Astrocyte (in vitro differentiated cells and primary cell): ENCODE measurements around the gene CERS6. TPM values are rescaled to one million over a fixed set of nuclear protein-coding genes. Genes with fewer than 3 reads are reported as not detected.
"Not testable (repeated sequence)": the region's sequence is repeated elsewhere in the genome, so short reads cannot be mapped to it uniquely, and the experiment has no call there.

Experiments used
- DNase-seq: peaks from one replicate; pipeline ENCODE4 v3.0.0-alpha.2; 2010; ENCODE audit warnings: low read depth
- FAIRE-seq: peaks from 2 replicates; lab custom pipeline; 2011; peaks lifted over from hg19 to GRCh38; lab: Jason Lieb, UNC
- H2AFZ ChIP-seq: 2 replicates; pipeline ENCODE4 v1.6.0; 2012; ENCODE audit warnings: low read depth, low read length, inconsistent platforms
- H3K27ac ChIP-seq: 2 replicates; pipeline ENCODE4 v1.5.1; 2011; ENCODE audit warnings: low read depth, low read length, inconsistent platforms
- H3K27me3 ChIP-seq: 2 replicates; pipeline ENCODE4 v1.6.0; 2011; ENCODE audit warnings: low read length, inconsistent platforms; ENCODE audit not compliant: insufficient read depth
- H3K36me3 ChIP-seq: 2 replicates; pipeline ENCODE4 v1.5.1; 2011; ENCODE audit warnings: low read length, inconsistent platforms; ENCODE audit not compliant: insufficient read depth
- H3K4me1 ChIP-seq: 2 replicates; pipeline ENCODE4 v1.5.1; 2011; ENCODE audit warnings: low read length, inconsistent platforms; ENCODE audit not compliant: insufficient read depth
- H3K4me2 ChIP-seq: 2 replicates; pipeline ENCODE4 v1.6.0; 2012; ENCODE audit warnings: low read length, inconsistent platforms
- H3K4me3 ChIP-seq: 2 replicates; pipeline ENCODE4 v1.5.1; 2011; ENCODE audit warnings: low read depth, mild to moderate bottlenecking, low read length, inconsistent platforms; ENCODE audit not compliant: insufficient read depth
- H3K79me2 ChIP-seq: 2 replicates; pipeline ENCODE4 v1.6.0; 2012; ENCODE audit warnings: mild to moderate bottlenecking, low read length, inconsistent platforms; ENCODE audit not compliant: insufficient read depth
- H3K9ac ChIP-seq: 2 replicates; pipeline ENCODE4 v1.6.0; 2012; ENCODE audit warnings: mild to moderate bottlenecking, low read length, inconsistent platforms
- H3K9me3 ChIP-seq: 2 replicates; pipeline ENCODE4 v1.5.1; 2012; ENCODE audit warnings: low read depth, mild to moderate bottlenecking, low read length, inconsistent platforms; ENCODE audit not compliant: insufficient read depth
- H4K20me1 ChIP-seq: 2 replicates; pipeline ENCODE4 v1.6.0; 2012; ENCODE audit warnings: low read length, inconsistent platforms; ENCODE audit not compliant: insufficient read depth
- H3K27ac Mint-ChIP-seq: one replicate; pipeline ENCODE4 v1.8.0; 2021; ENCODE audit warnings: mild to moderate bottlenecking, mixed read lengths; ENCODE audit not compliant: unreplicated experiment
- H3K27me3 Mint-ChIP-seq: one replicate; pipeline ENCODE4 v1.8.0; 2021; ENCODE audit warnings: low read depth, mixed read lengths; ENCODE audit not compliant: unreplicated experiment
- H3K36me3 Mint-ChIP-seq: one replicate; pipeline ENCODE4 v1.8.0; 2021; ENCODE audit warnings: low read depth, mixed read lengths; ENCODE audit not compliant: unreplicated experiment
- H3K4me1 Mint-ChIP-seq: one replicate; pipeline ENCODE4 v1.8.0; 2021; ENCODE audit warnings: low read depth, mixed read lengths; ENCODE audit not compliant: unreplicated experiment
- H3K4me3 Mint-ChIP-seq: one replicate; pipeline ENCODE4 v1.8.0; 2021; ENCODE audit warnings: mild to moderate bottlenecking, moderate library complexity, mixed read lengths; ENCODE audit not compliant: unreplicated experiment
- H3K9me3 Mint-ChIP-seq: one replicate; pipeline ENCODE4 v1.8.0; 2021; ENCODE audit warnings: mild to moderate bottlenecking, mixed read lengths; ENCODE audit not compliant: unreplicated experiment
- CTCF ChIP-seq: IDR thresholded peaks from 2 replicates; pipeline ENCODE4 v1.5.1; 2011; ENCODE audit warnings: low read depth, mild to moderate bottlenecking, inconsistent platforms, low read length, moderate library complexity; ENCODE audit not compliant: insufficient read depth
- EZH2 ChIP-seq: IDR thresholded peaks from 2 replicates; pipeline ENCODE4 v1.6.1; 2012; ENCODE audit warnings: mild to moderate bottlenecking, low read length, inconsistent platforms; ENCODE audit not compliant: insufficient read depth
- total RNA-seq: library from RNA; stranded (reverse); gene quantifications from 2 replicates; pipeline ENCODE4 v1.2.1, GENCODE V29; 2021

CERS6 gene
- total RNA-seq, 1 donor from 2014 or later, result 23.4 TPM

GRCh38 chr2:168766600-168766999 is 310.5 kb downstream of the CERS6 start:
- Histone ChIP-seq H3K36me3 (no peaks in the 10 kb centered on the region), H3K79me2 (no peaks in the 10 kb centered on the region), H2AFZ (no peak overlapping the region), H4K20me1 (no peaks in the 10 kb centered on the region), H3K4me2 (no peak overlapping the region), H3K4me3 (no peak overlapping the region), H3K27me3 (no peaks in the 10 kb centered on the region), H3K9me3 (no peaks in the 10 kb centered on the region), H3K9ac (no peak overlapping the region), H3K4me1 (no peaks in the 10 kb centered on the region), H3K27ac (no peak overlapping the region)
- FAIRE-seq, result no peak
- no peak for DNase-seq
- Mint-ChIP-seq H3K36me3 (peaks cover 6% of the 10 kb centered on the region), H3K4me3 (no peak overlapping the region), H3K27ac (no peak overlapping the region), H3K4me1 (no peaks in the 10 kb centered on the region), H3K27me3 (no peaks in the 10 kb centered on the region), H3K9me3 (no peaks in the 10 kb centered on the region)
- TF ChIP-seq EZH2 (no peak), CTCF (no peak)

GRCh38 chr2:168767258-168767657 is 311.2 kb downstream of the CERS6 start:
- Histone ChIP-seq H3K36me3 (no peaks in the 10 kb centered on the region), H3K9me3 (no peaks in the 10 kb centered on the region), H3K4me3 (no peak overlapping the region), H3K4me1 (no peaks in the 10 kb centered on the region), H3K79me2 (no peaks in the 10 kb centered on the region), H2AFZ (no peak overlapping the region), H3K4me2 (no peak overlapping the region), H3K27ac (no peak overlapping the region), H3K9ac (no peak overlapping the region), H3K27me3 (no peaks in the 10 kb centered on the region), H4K20me1 (no peaks in the 10 kb centered on the region)
- H3K4me1 Mint-ChIP-seq, result no peaks in the 10 kb centered on the region
- no peaks in the 10 kb centered on the region for H3K9me3 Mint-ChIP-seq
- peak; percentile 69 for FAIRE-seq
- H3K36me3 Mint-ChIP-seq, result peaks cover 6% of the 10 kb centered on the region
- TF ChIP-seq CTCF (no peak), EZH2 (no peak)
- no peak overlapping the region for H3K4me3 Mint-ChIP-seq
- peak; percentile 12 for DNase-seq
- no peaks in the 10 kb centered on the region for H3K27me3 Mint-ChIP-seq
- H3K27ac Mint-ChIP-seq, result no peak overlapping the region

GRCh38 chr2:168768357-168768756 is 312.3 kb downstream of the CERS6 start:
- not testable (repeated sequence) for H3K4me3 ChIP-seq, H3K27me3 ChIP-seq, H3K4me1 Mint-ChIP-seq, H3K27ac Mint-ChIP-seq, H3K4me1 ChIP-seq, H4K20me1 ChIP-seq, FAIRE-seq, H3K36me3 ChIP-seq, H3K36me3 Mint-ChIP-seq, H3K9ac ChIP-seq, H3K9me3 Mint-ChIP-seq, H3K9me3 ChIP-seq, H3K4me2 ChIP-seq, H2AFZ ChIP-seq, H3K27ac ChIP-seq, H3K4me3 Mint-ChIP-seq, DNase-seq, H3K27me3 Mint-ChIP-seq, H3K79me2 ChIP-seq
